GM19238 (cell line): Measurements from ENCODE around the gene MIPEP.

ENCODE experiments used
- DNase-seq: peaks from one replicate; pipeline ENCODE4 v3.0.0; 2011; ENCODE audit warnings: low spot score; ENCODE audit not compliant: insufficient read length

The MIPEP gene

DNA sequence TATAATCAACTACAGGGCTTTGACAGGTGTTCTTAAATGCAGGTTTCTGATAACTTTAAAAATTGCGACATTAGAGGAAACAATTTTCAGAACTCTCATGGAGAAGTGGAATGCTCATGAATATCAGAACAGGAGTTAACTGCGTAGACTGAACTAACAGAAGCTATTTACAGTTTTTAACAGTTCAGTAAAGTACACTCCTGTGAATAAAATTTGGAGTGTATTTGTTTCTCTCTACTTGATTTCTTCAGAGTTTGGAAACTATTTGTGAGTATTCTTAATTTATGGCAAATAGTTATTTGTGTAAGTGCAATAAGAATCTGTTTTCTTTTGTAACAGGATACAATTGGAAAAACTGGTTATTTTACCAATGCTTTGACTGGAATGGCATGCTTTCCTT lies 204.6 kb downstream of the MIPEP start:
- no peak for DNase-seq

- no peak for DNase-seq
Measured at GRCh38 chr13:23683084-23683483, 206.1 kb downstream of the MIPEP start.

GRCh38 chr13:23680845-23681669 lies 208.1 kb downstream of the MIPEP start:
- DNase-seq: no peak
